ENCODE data around the gene SMIM14.
"Not testable (repeated sequence)": the region's sequence is repeated elsewhere in the genome, so short reads cannot be mapped to it uniquely, and the experiment has no call there.

Gene SMIM14

GRCh38 chr4:39541987-39542610, 96.6 kb downstream of the SMIM14 start:
- FAIRE-seq, result peak; percentile 39
- no peak for DNase-seq (ENCODE audit: insufficient read length, low spot score)

GRCh38 chr4:39539089-39539611, 99.5 kb downstream of the SMIM14 start:
- no peak for FAIRE-seq
- no peak for DNase-seq (ENCODE audit: insufficient read length, low spot score)

DNA sequence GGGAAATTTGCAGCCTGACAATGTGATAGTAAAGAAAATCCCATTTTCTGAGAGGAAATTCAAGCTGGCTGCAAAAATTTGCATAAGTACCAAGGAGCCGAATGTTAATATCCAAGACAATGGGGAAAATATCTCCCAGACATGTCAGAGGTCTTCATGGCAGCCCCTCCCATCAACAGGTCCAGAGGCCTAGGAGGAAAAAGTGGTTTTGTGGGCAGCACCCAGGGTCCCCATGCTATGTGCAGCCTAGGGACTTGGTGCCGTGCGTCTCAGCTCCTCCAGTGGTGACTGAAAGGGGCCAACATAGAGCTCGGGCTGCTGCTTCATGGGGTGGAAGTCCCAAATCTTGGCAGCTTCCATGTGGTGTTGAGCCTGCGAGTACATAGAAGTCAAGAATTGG, 105.1 kb downstream of the SMIM14 start:
- DNase-seq (ENCODE audit: insufficient read length, low spot score) (no peak), FAIRE-seq (no peak)

GRCh38 chr4:39532237-39532636, 106.4 kb downstream of the SMIM14 start:
- DNase-seq (ENCODE audit: insufficient read length, low spot score); FAIRE-seq: not testable (repeated sequence)

GRCh38 chr4:39530682-39531081, 108.0 kb downstream of the SMIM14 start:
- FAIRE-seq (no peak), DNase-seq (ENCODE audit: insufficient read length, low spot score) (no peak)

GRCh38 chr4:39529534-39529933, 109.1 kb downstream of the SMIM14 start:
- FAIRE-seq, result no peak
- no peak for DNase-seq (ENCODE audit: insufficient read length, low spot score)

- DNase-seq (ENCODE audit: insufficient read length, low spot score) (no peak), FAIRE-seq (no peak)
Measured at GRCh38 chr4:39528061-39528465, 110.6 kb downstream of the SMIM14 start.

DNA sequence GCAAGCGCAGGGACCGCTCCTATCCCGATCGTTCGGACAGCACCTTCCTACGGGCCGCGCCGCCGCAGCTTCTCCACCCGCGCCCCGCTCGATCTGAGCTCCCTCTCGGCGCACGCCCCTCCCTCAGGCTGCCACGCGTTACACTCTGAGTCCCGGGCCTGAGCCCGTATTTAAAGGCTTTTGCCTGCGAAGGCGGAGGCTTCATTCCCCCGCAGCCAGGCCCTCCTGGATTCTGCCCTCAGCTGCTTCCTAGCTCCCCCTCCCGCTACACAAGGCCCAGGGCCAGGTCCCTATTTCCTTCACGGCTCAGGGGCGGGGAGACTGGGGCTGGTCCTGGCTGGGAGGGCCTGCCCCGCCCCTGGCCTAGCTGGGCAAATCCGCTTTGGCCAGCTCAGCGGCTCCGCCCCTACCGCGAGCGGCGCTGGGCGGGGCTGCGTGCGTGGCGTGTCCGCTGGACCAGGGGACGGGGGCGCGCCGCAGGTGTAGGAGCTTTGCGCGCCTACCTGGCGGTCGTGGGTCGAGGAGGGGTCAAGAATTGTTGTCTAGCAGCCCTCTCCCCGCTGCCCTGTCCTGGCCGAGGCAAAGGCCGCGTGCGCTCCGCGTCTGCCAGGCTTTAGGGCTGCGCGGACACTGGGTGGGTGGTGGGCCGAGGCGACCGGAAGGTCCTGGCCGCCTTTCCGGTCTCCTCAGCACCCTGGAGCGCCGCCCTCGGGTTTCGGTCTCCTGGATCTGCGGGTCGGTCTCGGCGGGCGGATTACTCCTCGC, 111.2 kb downstream of the SMIM14 start, which contains the start of gene UGDH:
UGDH (minus strand) TSS at position 144 of the 765 bp plus-strand sequence. CDS start 5,927 bp downstream, outside the sequence.
- peak; percentile 94 for FAIRE-seq

GRCh38 chr4:39526765-39527295, 111.8 kb downstream of the SMIM14 start:
- FAIRE-seq (peak; percentile 62), DNase-seq (ENCODE audit: insufficient read length, low spot score) (peak; percentile 15)

More for the DNA sequence above, 111.2 kb downstream of the SMIM14 start, which contains the start of gene UGDH:
- peak; percentile 92 for DNase-seq (ENCODE audit: insufficient read length, low spot score)

DNA sequence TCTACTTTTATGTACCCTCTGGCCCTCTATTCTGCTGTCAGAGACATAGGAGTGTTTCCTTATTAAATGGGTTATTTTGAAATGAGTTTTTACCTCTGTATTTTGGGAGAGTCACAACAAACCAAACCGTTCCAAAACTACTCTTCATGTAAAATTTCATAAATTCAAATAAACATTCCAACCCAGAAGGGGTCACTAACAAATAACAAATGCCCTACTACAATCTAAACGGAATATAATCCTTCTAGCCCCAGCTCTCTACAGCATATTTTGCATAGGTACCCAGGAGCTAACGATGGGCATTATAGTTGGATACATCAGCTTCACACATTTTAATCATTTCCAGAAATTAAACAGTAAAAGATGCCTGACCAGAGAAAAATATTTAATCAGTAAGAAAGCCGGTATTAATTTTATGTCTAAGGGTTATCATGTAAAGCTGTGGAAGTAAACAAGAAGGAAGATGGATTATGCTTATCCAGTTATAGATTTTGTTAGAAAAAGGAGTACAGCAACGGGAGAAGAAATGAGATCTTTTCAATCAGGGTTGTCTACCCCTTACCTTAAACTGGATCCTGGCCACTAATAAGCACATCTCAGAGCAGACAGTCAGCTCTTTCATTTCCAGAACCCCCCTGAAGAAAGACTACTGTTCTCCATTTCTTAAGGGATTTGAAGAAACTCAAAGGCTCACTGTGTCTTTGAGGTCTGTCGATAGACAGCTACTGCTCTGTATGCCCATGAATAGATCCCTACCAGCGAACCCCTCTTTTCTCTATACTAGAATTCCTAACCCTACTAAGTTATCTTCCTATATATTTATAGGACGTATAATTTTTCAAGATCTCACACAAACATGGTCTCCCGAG, 112.6 kb downstream of the SMIM14 start:
- peak; percentile 13 for DNase-seq (ENCODE audit: insufficient read length, low spot score)
- peak; percentile 48 for FAIRE-seq

GRCh38 chr4:39524161-39524957, 114.3 kb downstream of the SMIM14 start:
- no peak for FAIRE-seq

DNA sequence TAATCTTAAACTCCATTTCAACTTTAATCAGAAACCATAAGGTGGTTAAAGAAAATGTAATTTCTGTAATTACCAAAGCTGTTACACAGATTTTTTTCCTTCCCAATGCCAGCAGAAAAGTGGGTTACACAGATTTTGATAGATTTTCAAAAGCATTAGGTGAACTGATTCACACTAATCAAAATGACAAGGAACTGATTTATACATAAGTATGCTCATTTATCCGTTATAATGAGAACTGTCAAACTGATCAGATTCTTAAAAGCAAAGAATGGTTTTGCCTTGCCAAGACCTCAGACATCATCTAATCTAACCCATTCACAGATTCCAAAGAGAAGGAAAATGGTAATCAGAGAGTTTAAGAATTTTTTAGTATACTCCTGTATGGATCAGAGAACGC, 116.6 kb downstream of the SMIM14 start:
- FAIRE-seq, result no peak
- no peak for DNase-seq (ENCODE audit: insufficient read length, low spot score)

More at GRCh38 chr4:39524161-39524957, 114.3 kb downstream of the SMIM14 start:
- DNase-seq (ENCODE audit: insufficient read length, low spot score), result no peak

GRCh38 chr4:39521253-39521919, 117.3 kb downstream of the SMIM14 start:
- DNase-seq (ENCODE audit: insufficient read length, low spot score) (no peak), FAIRE-seq (no peak)

DNA sequence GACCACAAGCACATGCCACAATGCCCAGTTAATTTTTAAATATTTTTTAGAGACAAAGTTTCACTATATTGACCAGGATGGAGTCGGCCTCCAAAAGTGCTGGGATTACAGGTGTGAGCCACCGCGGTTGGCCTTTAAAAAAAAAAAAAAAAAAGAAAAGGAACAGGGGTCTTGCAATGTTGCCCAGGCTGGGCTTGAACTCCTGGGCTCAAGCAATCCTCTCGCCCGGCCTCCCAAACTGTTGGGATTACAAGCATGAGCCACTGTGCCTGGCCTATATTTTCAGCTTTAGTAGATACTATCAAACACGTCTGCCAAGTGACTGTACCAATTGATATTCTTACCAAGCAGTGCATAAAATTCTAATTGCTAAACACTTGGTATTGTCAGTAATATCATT, 120.2 kb downstream of the SMIM14 start:
- FAIRE-seq, result no peak
- no peak for DNase-seq (ENCODE audit: insufficient read length, low spot score)

DNA sequence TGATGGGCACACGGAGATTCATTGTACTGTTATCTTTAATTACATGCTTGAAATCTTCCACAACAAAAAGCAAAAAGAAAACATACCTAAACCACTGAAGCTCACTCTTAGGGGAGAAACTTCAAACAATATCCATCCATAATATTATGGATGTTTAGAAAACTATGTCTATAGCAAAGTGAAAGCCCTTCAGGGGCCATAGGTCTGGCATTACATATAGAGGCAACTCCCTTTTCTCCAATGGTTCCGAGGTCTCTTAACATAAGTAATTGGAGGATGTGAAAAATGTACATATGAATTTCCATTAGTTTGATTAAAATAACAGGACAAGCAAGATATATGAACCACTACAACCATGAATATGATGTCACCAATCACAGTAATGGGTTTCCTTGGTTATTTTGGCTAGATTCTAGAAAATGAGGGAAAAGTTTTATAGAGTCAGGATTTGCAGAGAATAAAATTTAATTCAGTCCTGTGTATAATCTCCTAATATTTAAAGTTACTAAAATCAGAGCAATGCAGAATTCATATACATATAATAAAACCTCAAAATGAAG, 122.2 kb downstream of the SMIM14 start:
- DNase-seq (ENCODE audit: insufficient read length, low spot score) (no peak), FAIRE-seq (no peak)

- DNase-seq (ENCODE audit: insufficient read length, low spot score); FAIRE-seq: not testable (repeated sequence)
Measured at GRCh38 chr4:39515669-39516401, 122.8 kb downstream of the SMIM14 start.

- FAIRE-seq, result peak; percentile 81
Measured at GRCh38 chr4:39514888-39515401, 123.7 kb downstream of the SMIM14 start.

DNA sequence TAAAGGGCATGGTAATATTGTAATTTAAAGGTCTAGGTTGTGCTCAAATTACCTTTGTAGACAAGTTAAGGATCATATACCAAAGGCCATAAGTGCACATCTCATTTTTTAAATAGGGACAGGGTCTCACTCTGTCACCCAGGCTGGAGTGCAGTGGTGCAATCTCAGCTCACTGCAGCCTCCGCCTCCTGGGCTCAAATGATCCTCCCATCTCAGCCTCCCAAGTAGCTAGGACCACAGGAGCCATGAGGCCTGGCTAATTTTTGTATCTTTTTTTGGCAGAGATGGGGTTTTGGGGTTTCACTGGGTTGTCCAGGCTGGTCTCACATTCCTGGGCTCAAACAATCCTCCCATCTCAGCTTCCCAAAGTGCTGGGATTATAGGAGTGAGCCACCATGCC, 124.4 kb downstream of the SMIM14 start:
- DNase-seq (ENCODE audit: insufficient read length, low spot score); FAIRE-seq: not testable (repeated sequence)

More at GRCh38 chr4:39514888-39515401, 123.7 kb downstream of the SMIM14 start:
- DNase-seq (ENCODE audit: insufficient read length, low spot score), result no peak

All from GM19239 (cell line).